Mesenchymal stem cell (in vitro differentiated cells and primary cell): ENCODE results near the gene DDTL.

Source experiments
- DNase-seq: peaks from one replicate; pipeline ENCODE4 v3.0.0-alpha.2; 2013
- H2AFZ ChIP-seq: one replicate; pipeline ENCODE4 v1.6.1; 2013; ENCODE audit warnings: low read depth, mild to moderate bottlenecking, control low read depth, inconsistent platforms, low read length, moderate library complexity
- H2AK5ac ChIP-seq: 2 replicates; pipeline ENCODE4 v1.6.1; 2013; ENCODE audit warnings: low read length, moderate library complexity, mild to moderate bottlenecking, inconsistent platforms; ENCODE audit not compliant: severe bottlenecking
- H2BK120ac ChIP-seq: one replicate; pipeline ENCODE4 v1.6.1; 2013; ENCODE audit warnings: low read depth, mild to moderate bottlenecking, inconsistent platforms, low read length, moderate library complexity
- H2BK12ac ChIP-seq, 2 experiments: one replicate each; pipeline ENCODE4 v1.6.1; 2013; ENCODE audit warnings: inconsistent platforms in 2 of 2, low read length in 2 of 2, mild to moderate bottlenecking in 2 of 2, moderate library complexity in 2 of 2, control low read depth in 1 of 2
- H2BK15ac ChIP-seq: one replicate; pipeline ENCODE4 v1.6.1; 2013; ENCODE audit warnings: mild to moderate bottlenecking, low read depth, inconsistent platforms; ENCODE audit not compliant: poor library complexity, severe bottlenecking
- H2BK5ac ChIP-seq: 2 replicates; pipeline ENCODE4 v1.6.1; 2013; ENCODE audit warnings: low read depth, mild to moderate bottlenecking, low read length, control low read depth, inconsistent platforms; ENCODE audit not compliant: poor library complexity, severe bottlenecking
- H3K14ac ChIP-seq, 2 experiments: one replicate each; pipeline ENCODE4 v1.6.1; 2013; ENCODE audit warnings: inconsistent platforms in 2 of 2, low read length in 2 of 2, control low read depth in 1 of 2, mild to moderate bottlenecking in 1 of 2, moderate library complexity in 1 of 2
- H3K18ac ChIP-seq, 2 experiments: one replicate each; pipeline ENCODE4 v1.6.1; 2013; ENCODE audit warnings: inconsistent platforms in 2 of 2, low read length in 2 of 2, control low read depth in 1 of 2, low read depth in 1 of 2, mild to moderate bottlenecking in 1 of 2
- H3K23ac ChIP-seq, 2 experiments: one replicate each; pipeline ENCODE4 v1.6.1; 2013; ENCODE audit warnings: inconsistent platforms in 2 of 2, low read length in 2 of 2, mild to moderate bottlenecking in 2 of 2, moderate library complexity in 2 of 2, control low read depth in 1 of 2
- H3K27ac ChIP-seq: 2 replicates; pipeline ENCODE4 v1.5.1; 2013; ENCODE audit warnings: mild to moderate bottlenecking, moderate library complexity, low read length, control low read depth, inconsistent platforms; ENCODE audit not compliant: poor library complexity, severe bottlenecking
- H3K27me3 ChIP-seq, 2 experiments: 2 replicates each; pipeline versions ENCODE4 v1.6.1 to v1.7.0; 2013; ENCODE audit warnings: low read length in 2 of 2, mild to moderate bottlenecking in 2 of 2, moderate library complexity in 2 of 2, control low read depth in 1 of 2, inconsistent platforms in 1 of 2; ENCODE audit not compliant: control insufficient read depth in 1 of 2, insufficient read depth in 1 of 2
- H3K36me3 ChIP-seq, 2 experiments: 2 replicates each; pipeline versions ENCODE4 v1.6.1 to v1.7.0; 2013; ENCODE audit warnings: low read length in 2 of 2, control low read depth in 1 of 2, inconsistent platforms in 1 of 2, low read depth in 1 of 2, mild to moderate bottlenecking in 1 of 2; ENCODE audit not compliant: insufficient read depth in 2 of 2, control insufficient read depth in 1 of 2
- H3K4ac ChIP-seq, 2 experiments: one replicate each; pipeline ENCODE4 v1.6.1; 2013; ENCODE audit warnings: inconsistent platforms in 2 of 2, low read length in 2 of 2, mild to moderate bottlenecking in 2 of 2, moderate library complexity in 2 of 2, control low read depth in 1 of 2, low read depth in 1 of 2
- H3K4me1 ChIP-seq: 2 replicates; pipeline ENCODE4 v1.6.1; 2013; ENCODE audit warnings: low read depth, low read length, control low read depth; ENCODE audit not compliant: control insufficient read depth, insufficient read depth
- H3K4me2 ChIP-seq: 2 replicates; pipeline ENCODE4 v1.6.1; 2013; ENCODE audit warnings: low read length, mild to moderate bottlenecking, inconsistent platforms; ENCODE audit not compliant: poor library complexity, severe bottlenecking
- H3K4me3 ChIP-seq, 2 experiments: 2 replicates each; pipeline versions ENCODE4 v1.5.1 to v1.7.0; 2013; ENCODE audit warnings: low read length in 2 of 2, mild to moderate bottlenecking in 2 of 2, control low read depth in 1 of 2, low read depth in 1 of 2; ENCODE audit not compliant: insufficient read depth in 1 of 2
- H3K79me1 ChIP-seq: replicated peaks from 2 replicates; pipeline ENCODE4 v1.6.1; 2013; ENCODE audit warnings: mild to moderate bottlenecking, control low read depth, low read length, inconsistent platforms; ENCODE audit not compliant: poor library complexity, severe bottlenecking
- H3K9ac ChIP-seq: 2 replicates; pipeline ENCODE4 v1.7.0; 2013; ENCODE audit warnings: mild to moderate bottlenecking, low read length, moderate library complexity
- H3K9me3 ChIP-seq: 2 replicates; pipeline ENCODE4 v1.7.0; 2013; ENCODE audit warnings: mild to moderate bottlenecking, low read length; ENCODE audit not compliant: control insufficient read depth
- H4K8ac ChIP-seq: one replicate; pipeline ENCODE4 v1.6.1; 2013; ENCODE audit warnings: inconsistent platforms, mild to moderate bottlenecking, low read length, moderate library complexity
- H4K91ac ChIP-seq: one replicate; pipeline ENCODE4 v1.6.1; 2013; ENCODE audit warnings: mild to moderate bottlenecking, low read length, inconsistent platforms
- WGBS: methylation state at CpG from one replicate; pipeline ENCODE4 v1.1.7; 2013; ENCODE audit warnings: mixed read lengths; 5-methylcytosine and 5-hydroxymethylcytosine counted together

Gene DDTL

GRCh38 chr22:24007253-24008021 is 40.7 kb downstream of the DDTL start:
- Histone ChIP-seq H3K4me1 (peaks cover 2% of the 10 kb centered on the region), H4K8ac (no peak overlapping the region), H3K18ac (no peak overlapping the region)

GRCh38 chr22:24008022-24008283 is 41.3 kb downstream of the DDTL start:
- no peak overlapping the region for H2BK120ac ChIP-seq
- peaks cover 2% of the 10 kb centered on the region for H3K4me1 ChIP-seq
- H2BK12ac ChIP-seq, result no peak overlapping the region
- no peaks in the 10 kb centered on the region for H3K36me3 ChIP-seq
- no peak overlapping the region for H2AFZ ChIP-seq
- H3K79me1 ChIP-seq, result peaks cover 5% of the 10 kb centered on the region
- no peak overlapping the region for H2AK5ac ChIP-seq
- H3K9me3 ChIP-seq, result no peaks in the 10 kb centered on the region
- no peak overlapping the region for H4K91ac ChIP-seq
- peak overlapping the region; percentile 3 for H2BK15ac ChIP-seq
- WGBS, result 89% methylated on average over 1 of the region's 1 CpG
- H3K23ac ChIP-seq, result no peak overlapping the region
- H3K18ac ChIP-seq, result no peak overlapping the region
- no peak overlapping the region for H3K9ac ChIP-seq
- no peak overlapping the region for H4K8ac ChIP-seq
- no peak overlapping the region for H3K4ac ChIP-seq
- H2BK5ac ChIP-seq, result no peak overlapping the region
- no peak overlapping the region for H3K27ac ChIP-seq
- peaks cover 7 to 8% of the 10 kb centered on the region in 2 experiments for H3K27me3 ChIP-seq
- H3K4me2 ChIP-seq, result no peak overlapping the region
- DNase-seq, result no peak
- H3K14ac ChIP-seq, result no peak overlapping the region
- no peak overlapping the region for H3K4me3 ChIP-seq

More at GRCh38 chr22:24007253-24008021, 40.7 kb downstream of the DDTL start:
- no peak overlapping the region for H3K27ac ChIP-seq
- no peaks in the 10 kb centered on the region for H3K36me3 ChIP-seq
- peak overlapping the region; percentile 3 for H2BK15ac ChIP-seq
- H3K4me3 ChIP-seq, result no peak overlapping the region
- no peaks in the 10 kb centered on the region for H3K9me3 ChIP-seq
- no peak overlapping the region for H3K14ac ChIP-seq
- DNase-seq, result no peak
- H2AFZ ChIP-seq, result no peak overlapping the region
- no peak overlapping the region for H3K4me2 ChIP-seq
- no peak overlapping the region for H2BK5ac ChIP-seq
- WGBS, result 79% methylated on average over 8 of the region's 8 CpGs
- H3K9ac ChIP-seq, result no peak overlapping the region
- H2AK5ac ChIP-seq, result no peak overlapping the region
- H3K79me1 ChIP-seq, result peaks cover 5% of the 10 kb centered on the region
- no peak overlapping the region for H3K23ac ChIP-seq
- no peak overlapping the region for H2BK12ac ChIP-seq
- no peak overlapping the region for H3K4ac ChIP-seq
- no peak overlapping the region for H2BK120ac ChIP-seq
- no peak overlapping the region for H4K91ac ChIP-seq
- peaks cover 7 to 8% of the 10 kb centered on the region in 2 experiments for H3K27me3 ChIP-seq

DNA sequence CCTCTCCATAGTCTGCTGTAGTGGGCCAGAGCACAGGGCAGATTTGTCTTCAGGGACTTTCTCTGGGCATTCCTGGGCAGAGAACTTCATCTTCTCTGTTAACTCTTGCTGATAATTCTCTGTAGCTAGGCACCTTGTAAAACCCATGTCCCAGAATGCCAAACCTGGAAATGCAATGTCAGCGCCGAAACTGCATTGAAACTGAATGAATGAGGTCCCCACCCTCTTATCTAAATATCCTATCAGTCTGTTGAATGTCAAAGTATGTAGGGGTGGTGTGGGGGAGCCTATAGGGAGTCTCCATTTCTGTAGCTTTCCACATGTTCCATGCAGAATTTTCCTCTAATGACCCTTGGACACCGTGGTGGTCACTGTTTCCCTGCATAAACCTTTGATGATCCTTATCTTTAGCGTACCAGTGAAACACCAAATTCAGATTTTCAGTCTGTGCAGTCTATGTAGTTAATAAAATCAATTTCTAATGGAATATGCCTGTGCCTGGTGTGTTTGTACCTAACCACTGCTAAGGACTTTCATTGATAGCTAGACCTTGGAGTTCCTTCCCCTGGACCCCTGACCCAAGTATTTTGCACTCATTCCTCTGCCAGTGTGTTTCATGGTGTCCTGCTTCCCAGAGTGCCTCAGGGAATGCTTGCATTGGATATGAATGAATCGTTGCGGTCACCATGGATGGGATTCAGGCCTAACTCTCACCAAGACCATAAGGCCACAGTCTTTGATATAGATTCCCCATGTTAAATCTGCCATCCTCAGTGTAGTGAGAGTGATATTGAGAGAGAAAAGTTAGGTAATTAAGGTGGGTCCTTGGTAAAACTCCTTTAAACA is 41.9 kb downstream of the DDTL start:
- H4K91ac ChIP-seq, result no peak overlapping the region
- H4K8ac ChIP-seq, result no peak overlapping the region
- no peak overlapping the region for H2BK15ac ChIP-seq
- no peak overlapping the region for H3K18ac ChIP-seq
- 96% methylated on average over 4 of the region's 6 CpGs for WGBS
- no peak for DNase-seq
- no peaks in the 10 kb centered on the region for H3K36me3 ChIP-seq
- H2BK5ac ChIP-seq, result no peak overlapping the region
- no peak overlapping the region for H2BK120ac ChIP-seq
- no peak overlapping the region for H3K23ac ChIP-seq
- H2AFZ ChIP-seq, result no peak overlapping the region
- no peak overlapping the region for H3K4me3 ChIP-seq
- H2AK5ac ChIP-seq, result no peak overlapping the region
- H2BK12ac ChIP-seq, result no peak overlapping the region
- H3K4ac ChIP-seq, result no peak overlapping the region
- peaks cover 5% of the 10 kb centered on the region for H3K79me1 ChIP-seq
- H3K4me1 ChIP-seq, result peaks cover 2% of the 10 kb centered on the region
- H3K9me3 ChIP-seq, result no peaks in the 10 kb centered on the region
- H3K9ac ChIP-seq, result no peak overlapping the region
- H3K27me3 ChIP-seq, result peaks cover 4 to 7% of the 10 kb centered on the region in 2 experiments
- no peak overlapping the region for H3K27ac ChIP-seq
- H3K4me2 ChIP-seq, result no peak overlapping the region
- H3K14ac ChIP-seq, result no peak overlapping the region

DNA sequence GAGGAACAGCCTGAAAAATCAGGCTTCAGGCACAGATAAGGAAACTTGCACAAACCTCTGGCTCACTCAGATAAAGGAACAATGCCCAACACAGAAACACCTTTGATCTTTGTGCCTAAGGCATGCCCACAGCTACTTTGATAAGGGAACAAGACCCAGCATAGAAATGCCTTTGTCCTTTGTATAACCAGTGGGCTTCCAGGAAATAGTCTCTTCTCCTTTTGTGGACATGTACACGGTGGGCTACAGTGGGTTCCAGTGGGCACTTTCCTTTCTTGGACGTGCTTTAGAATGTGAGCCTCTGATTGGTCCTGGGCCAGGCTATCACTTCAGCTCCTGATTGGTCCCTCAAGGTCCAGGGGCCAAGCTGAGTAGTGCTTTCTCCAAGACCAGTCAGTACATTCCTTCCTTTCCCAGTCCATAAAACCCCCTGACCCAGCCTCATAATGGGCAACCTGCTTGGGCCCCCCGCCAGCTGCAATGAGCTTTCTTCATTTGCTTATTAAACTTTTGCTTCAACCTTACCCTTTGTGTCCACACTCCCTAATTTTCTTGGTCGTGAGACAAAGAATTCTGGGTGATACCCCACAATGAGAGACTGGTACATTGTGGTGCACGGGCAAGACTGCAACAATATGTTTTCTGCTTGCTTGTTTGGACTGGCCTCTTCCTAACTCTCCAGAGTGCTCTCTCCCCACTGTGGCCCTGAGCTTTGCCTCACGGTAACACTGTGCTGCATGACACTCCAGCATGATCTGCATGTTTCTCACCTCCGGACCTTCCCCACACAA is 42.7 kb downstream of the DDTL start:
- DNase-seq, result no peak
- H3K4me3 ChIP-seq, result no peak overlapping the region
- no peak overlapping the region for H3K18ac ChIP-seq
- H3K79me1 ChIP-seq, result peaks cover 5% of the 10 kb centered on the region
- no peak overlapping the region for H3K4me2 ChIP-seq
- no peak overlapping the region for H4K91ac ChIP-seq
- 87% methylated on average over 7 of the region's 7 CpGs for WGBS
- peaks cover 0 to 3% of the 10 kb centered on the region in 2 experiments for H3K27me3 ChIP-seq
- H3K23ac ChIP-seq, result no peak overlapping the region
- no peak overlapping the region for H3K4ac ChIP-seq
- no peak overlapping the region for H3K14ac ChIP-seq
- no peaks in the 10 kb centered on the region for H3K9me3 ChIP-seq
- H3K36me3 ChIP-seq, result no peaks in the 10 kb centered on the region
- peaks cover 2% of the 10 kb centered on the region for H3K4me1 ChIP-seq
- no peak overlapping the region for H2AK5ac ChIP-seq
- H3K9ac ChIP-seq, result no peak overlapping the region
- no peak overlapping the region for H2BK5ac ChIP-seq
- no peak overlapping the region for H2BK12ac ChIP-seq
- no peak overlapping the region for H3K27ac ChIP-seq
- no peak overlapping the region for H4K8ac ChIP-seq
- peak overlapping the region; percentile 88 for H2BK15ac ChIP-seq
- no peak overlapping the region for H2BK120ac ChIP-seq
- no peak overlapping the region for H2AFZ ChIP-seq
